A549 (cell line): Measurements from ENCODE around the gene MED9. TPM values are rescaled to one million over a fixed set of nuclear protein-coding genes. Genes with fewer than 3 reads are reported as not detected.
"Not testable (repeated sequence)": the region's sequence is repeated elsewhere in the genome, so short reads cannot be mapped to it uniquely, and the experiment has no call there.

Experiments
- ATAC-seq, 2 experiments: fragments of 200-7000 bp in 1 of 2; fragments of >200 bp in 1 of 2; cut with Nextera tagmentation in 1 of 2; cut with Tn5 transposase in 1 of 2; 3 replicates each; pipeline versions ENCODE4 v1.8.0 to v1.9.1; 2018 to 2020; ENCODE audit warnings: mild to moderate bottlenecking in 1 of 2, moderate library complexity in 1 of 2
- CTCF ChIA-PET: fragments of 300-600 bp; sonication (Branson Sonifier 250); formaldehyde crosslinking; extraction: SDS; loops from one replicate; lab custom pipeline; 2021; ENCODE audit warnings: antibody characterized with exemption, inconsistent platforms; lab: Yijun Ruan, JAX
- POLR2A ChIA-PET: fragments of 350-600 bp; formaldehyde crosslinking; extraction: SDS; loops from one replicate; lab custom pipeline; 2021; ENCODE audit warnings: antibody characterized with exemption, inconsistent platforms; lab: Yijun Ruan, JAX
- DNase-seq, 2 experiments: peaks; one replicate each; pipeline versions ENCODE4 v3.0.0 to v3.0.0-alpha.2; 2011 to 2016; ENCODE audit warnings: low read depth in 1 of 2, low spot score in 1 of 2
- FAIRE-seq: peaks from 2 replicates; lab custom pipeline; 2011; peaks lifted over from hg19 to GRCh38; lab: Jason Lieb, UNC
- H3K27ac ChIP-seq, 2 experiments: fragments of >200 bp; sonication (Bioruptor Twin); formaldehyde crosslinking; 3 replicates each; pipeline ENCODE4 v1.5.1; 2016 to 2017
- H3K4me1 ChIP-seq: fragments of >200 bp; sonication (Bioruptor Twin); formaldehyde crosslinking; 3 replicates; pipeline ENCODE4 v1.6.1; 2016
- H3K4me2 ChIP-seq: fragments of >200 bp; sonication (Bioruptor Twin); formaldehyde crosslinking; 3 replicates; pipeline ENCODE4 v1.6.1; 2016
- H3K4me3 ChIP-seq: fragments of >200 bp; sonication (Bioruptor Twin); formaldehyde crosslinking; 3 replicates; pipeline ENCODE4 v1.5.1; 2016
- H3K9me3 ChIP-seq: fragments of >200 bp; sonication (Bioruptor Twin); formaldehyde crosslinking; 3 replicates; pipeline ENCODE4 v1.6.1; 2016
- CBX8 ChIP-seq: fragments of 200-600 bp; sonication (generic); IDR thresholded peaks from 2 replicates; pipeline ENCODE4 v1.6.1; 2016
- E2F6 ChIP-seq: IDR thresholded peaks from 2 replicates; pipeline ENCODE4 v1.6.1; 2012; ENCODE audit warnings: low read depth, borderline replicate concordance
- ELK1 ChIP-seq: fragments of 150-350 bp; IDR thresholded peaks from 2 replicates; pipeline ENCODE4 v1.6.1; 2014; ENCODE audit warnings: low read depth, mild to moderate bottlenecking, low read length
- FOSL2 ChIP-seq, 2 experiments: fragments of 450-650 bp in 1 of 2; fragments of >200 bp in 1 of 2; sonication (Bioruptor Twin) in 1 of 2; formaldehyde crosslinking; IDR thresholded peaks; 2 replicates each; pipeline versions ENCODE4 v1.5.0 to v1.6.1; 2016 to 2020; ENCODE audit warnings: mild to moderate bottlenecking in 1 of 2, moderate library complexity in 1 of 2
- HDAC2 ChIP-seq: fragments of 200-600 bp; sonication (generic); IDR thresholded peaks from 2 replicates; pipeline ENCODE4 v1.6.1; 2016
- HES2 ChIP-seq: fragments of >200 bp; sonication (Bioruptor Twin); formaldehyde crosslinking; IDR thresholded peaks from 2 replicates; pipeline ENCODE4 v1.6.1; 2016
- HMGXB4 ChIP-seq: fragments of 250-450 bp; sonication (Bioruptor Pico); IDR thresholded peaks from 2 replicates; pipeline ENCODE4 v1.5.0; 2021; ENCODE audit warnings: mild to moderate bottlenecking, moderate library complexity, borderline replicate concordance
- KDM1A ChIP-seq: fragments of 200-600 bp; sonication (generic); IDR thresholded peaks from 2 replicates; pipeline ENCODE4 v1.6.1; 2016; ENCODE audit warnings: low read depth, mild to moderate bottlenecking
- MAFK ChIP-seq: fragments of 450-650 bp; IDR thresholded peaks from 2 replicates; pipeline ENCODE4 v1.6.1; 2014; ENCODE audit not compliant: partially characterized antibody
- MAX ChIP-seq: IDR thresholded peaks from 2 replicates; pipeline ENCODE4 v1.6.1; 2012
- MYC ChIP-seq: IDR thresholded peaks from 2 replicates; pipeline ENCODE4 v1.6.1; 2012; ENCODE audit warnings: mild to moderate bottlenecking, inconsistent platforms, low read length, improper control_type of control experiment, borderline replicate concordance
- NPAS2 ChIP-seq: fragments of 250-450 bp; sonication (Bioruptor Pico); IDR thresholded peaks from 2 replicates; pipeline ENCODE4 v1.8.0; 2022; ENCODE audit warnings: mild to moderate bottlenecking, moderate library complexity, borderline replicate concordance
- NR3C1 ChIP-seq: fragments of >200 bp; sonication (Bioruptor Twin); formaldehyde crosslinking; IDR thresholded peaks from 3 replicates; pipeline ENCODE4 v1.6.1; 2017
- PBX3 ChIP-seq: IDR thresholded peaks from 2 replicates; pipeline ENCODE4 v1.6.1; 2012
- PHF8 ChIP-seq: fragments of 200-600 bp; sonication (generic); IDR thresholded peaks from 2 replicates; pipeline ENCODE4 v1.6.1; 2016; ENCODE audit warnings: low read depth, mild to moderate bottlenecking, antibody characterized with exemption, moderate library complexity, borderline replicate concordance
- POLR2A ChIP-seq: IDR thresholded peaks from 2 replicates; pipeline ENCODE4 v1.6.1; 2012; ENCODE audit warnings: mild to moderate bottlenecking, low read length
- RAD21 ChIP-seq, 2 experiments: fragments of >200 bp in 1 of 2; sonication (Bioruptor Twin) in 1 of 2; formaldehyde crosslinking in 1 of 2; IDR thresholded peaks in 1 of 2; conservative IDR thresholded peaks in 1 of 2; 2 replicates in 1 of 2; 3 replicates in 1 of 2; pipeline ENCODE4 v1.6.1; 2012 to 2018; ENCODE audit warnings: inconsistent platforms in 1 of 2
- REST ChIP-seq: fragments of 200-600 bp; sonication (generic); IDR thresholded peaks from 2 replicates; pipeline ENCODE4 v1.6.1; 2016; ENCODE audit warnings: antibody characterized with exemption, mild to moderate bottlenecking, moderate library complexity
- SREBF2 ChIP-seq: fragments of 450-650 bp; IDR thresholded peaks from 2 replicates; pipeline ENCODE4 v1.6.1; 2014; ENCODE audit warnings: mild to moderate bottlenecking, moderate library complexity
- USF2 ChIP-seq: fragments of 450-650 bp; IDR thresholded peaks from 2 replicates; pipeline ENCODE4 v1.6.1; 2014; ENCODE audit warnings: antibody characterized with exemption
- ZC3H11A ChIP-seq: fragments of 450-650 bp; IDR thresholded peaks from 2 replicates; pipeline ENCODE4 v1.6.1; 2014; ENCODE audit warnings: antibody characterized with exemption, mild to moderate bottlenecking
- WGBS: methylation state at CpG from one replicate; pipeline ENCODE4 v1.1.6; 2017; ENCODE audit errors: missing lambda C conversion rate; 5-methylcytosine and 5-hydroxymethylcytosine counted together
- polyA plus RNA-seq, 4 experiments: library from polyadenylated mRNA; depleted of rRNA in 3 of 4; stranded (reverse); fragments of >200 nt; fragmentation: RNase III in 1 of 4; extraction: RNeasy Plus Mini Kit Qiagen cat#74134 plus additional on column Dnase treatment in 1 of 4; gene quantifications; 2 replicates in 3 of 4; 3 replicates in 1 of 4; pipeline ENCODE4 v1.2.3, GENCODE V29; 2011 to 2017

MED9 gene
- polyA plus RNA-seq, 2 of the 4 experiments (the other 2 are of a cell fraction): 15.2 to 17.4 TPM

GRCh38 chr17:17454276-17454675, 22.5 kb upstream of the MED9 start:
- ChIA-PET POLR2A (no interaction called here), CTCF (interaction anchor here (1.2 to 1.3 kb wide), 2 partner anchors 20 to 43 kb away, joined by 4 to 6 read pairs; partner anchors contain the start of gene RASD1)
- whole genome bisulfite sequencing: 8% methylated on average over 1 of the region's 1 CpG
- Histone ChIP-seq H3K27ac (no peak overlapping the region), H3K4me2 (no peak overlapping the region), H3K4me1 (no peaks in the 10 kb centered on the region), H3K9me3 (no peaks in the 10 kb centered on the region), H3K4me3 (no peak overlapping the region)
- no peak for ATAC-seq
- DNase-seq: no peak
- no peak for FAIRE-seq
- TF ChIP-seq HMGXB4 (CRISPR knock-in tag) (no peak), HES2 (no peak), ELK1 (no peak), PHF8 (no peak), FOSL2 (IDR thresholded peaks at IDR 0.05) (no peak), FOSL2 (CRISPR knock-in tag; IDR thresholded peaks at IDR 0.05) (no peak), POLR2A (no peak), REST (no peak), USF2 (no peak), ZC3H11A (no peak)

GRCh38 chr17:17454700-17455099, 22.1 kb upstream of the MED9 start:
- H3K4me1 ChIP-seq, ATAC-seq, H3K9me3 ChIP-seq, DNase-seq, H3K4me3 ChIP-seq, H3K4me2 ChIP-seq, POLR2A ChIA-PET, FAIRE-seq, H3K27ac ChIP-seq: not testable (repeated sequence)
- 0% methylated on average over 1 of the region's 1 CpG for WGBS
- CTCF ChIA-PET: interaction anchor here (1.1 to 1.2 kb wide), 2 partner anchors 11 to 67 kb away, joined by 3 to 4 read pairs; no protein-coding TSS in a partner anchor

GRCh38 chr17:17455173-17455572, 21.6 kb upstream of the MED9 start:
- POLR2A ChIA-PET: no interaction called here
- DNase-seq (no peak), FAIRE-seq (no peak)
- no peak overlapping the region for H3K4me3 ChIP-seq
- 91% methylated on average over 4 of the region's 4 CpGs for WGBS
- H3K4me1 ChIP-seq: no peaks in the 10 kb centered on the region
- no peak for TF ChIP-seq RAD21 (conservative IDR thresholded peaks at IDR 0.05 in 1 of 2, IDR thresholded peaks at IDR 0.05 in 1 of 2)
- TF ChIP-seq HDAC2: no peak
- TF ChIP-seq PBX3: no peak
- no peak for TF ChIP-seq KDM1A
- no peak for TF ChIP-seq MYC
- TF ChIP-seq NR3C1: no peak
- no peak for TF ChIP-seq MAFK
- no peak for TF ChIP-seq NPAS2 (CRISPR knock-in tag)
- no peak for TF ChIP-seq MAX
- no peak for TF ChIP-seq FOSL2 (IDR thresholded peaks at IDR 0.05)
- TF ChIP-seq FOSL2 (CRISPR knock-in tag; IDR thresholded peaks at IDR 0.05): no peak
- no peak for TF ChIP-seq E2F6
- no peak for TF ChIP-seq SREBF2
- no peak for TF ChIP-seq CBX8
- TF ChIP-seq, all 56 proteins: peak for 0
- Histone ChIP-seq H3K9me3 (no peaks in the 10 kb centered on the region), H3K27ac (no peak overlapping the region), H3K4me2 (no peak overlapping the region)
- CTCF ChIA-PET: interaction anchor here (1.1 to 1.6 kb wide), 5 partner anchors 12 to 98 kb away, joined by 3 to 7 read pairs (median 5); no protein-coding TSS in a partner anchor
- ATAC-seq: no peak
